HG03439 (cell line): ENCODE measurements around the gene OR51G2.
"Not testable (repeated sequence)": the region's sequence is repeated elsewhere in the genome, so short reads cannot be mapped to it uniquely, and the experiment has no call there.

Source experiments
- ATAC-seq: cut with Tn5 transposase; IDR thresholded peaks from one replicate; pipeline ENCODE4 v1.9.1; 2021; ENCODE audit warnings: mild to moderate bottlenecking, moderate library complexity; ENCODE audit not compliant: unreplicated experiment

Gene OR51G2

GRCh38 chr11:4919250-4919649, at the start of gene OR51G2:
Gene OR51G2, minus strand, starts transcription at chr11:4919350. Its CDS starts 3,687 bp downstream, at chr11:4915663.
- no peak for ATAC-seq

- no peak for ATAC-seq
Measured at GRCh38 chr11:4962816-4963215, 43.7 kb upstream of the OR51G2 start.

- ATAC-seq: no peak
Measured at GRCh38 chr11:4960877-4961276, 41.7 kb upstream of the OR51G2 start.

GRCh38 chr11:4957396-4957795, 38.2 kb upstream of the OR51G2 start:
- ATAC-seq: no peak

GRCh38 chr11:4955613-4956012, 36.5 kb upstream of the OR51G2 start, which contains the start of gene OR51A2:
Gene OR51A2, minus strand, starts transcription at chr11:4955713. Its CDS starts 0 bp downstream, at chr11:4955713.
- not testable (repeated sequence) for ATAC-seq

- ATAC-seq: no peak
Measured at GRCh38 chr11:4947505-4947904, 28.4 kb upstream of the OR51G2 start, which contains the start of gene OR51A4. Gene OR51A4, minus strand, starts transcription at chr11:4947605. Its CDS starts 505 bp downstream, at chr11:4947100.

- no peak for ATAC-seq
Measured at GRCh38 chr11:4936745-4937144, 17.6 kb upstream of the OR51G2 start.

GRCh38 chr11:4932751-4933150, 13.6 kb upstream of the OR51G2 start:
- ATAC-seq: no peak

- no peak for ATAC-seq
Measured at GRCh38 chr11:4926608-4927007, 7.5 kb upstream of the OR51G2 start.

GRCh38 chr11:4924239-4924638, 5.1 kb upstream of the OR51G2 start, which contains the start of gene OR51G1:
Gene OR51G1, minus strand, starts transcription at chr11:4924339. Its CDS starts 0 bp downstream, at chr11:4924339.
- ATAC-seq: no peak

- no peak for ATAC-seq
Measured at GRCh38 chr11:4922304-4922703, 3.2 kb upstream of the OR51G2 start.

- no peak for ATAC-seq
Measured at GRCh38 chr11:4921796-4922195, 2.6 kb upstream of the OR51G2 start.

GRCh38 chr11:4916581-4916980, 2.6 kb downstream of the OR51G2 start:
- no peak for ATAC-seq

GRCh38 chr11:4903484-4903883, 15.7 kb downstream of the OR51G2 start, which contains the start of gene OR51A7:
Gene OR51A7, plus strand, starts transcription at chr11:4903783. Its CDS starts 3,587 bp downstream, at chr11:4907370.
- no peak for ATAC-seq

- no peak for ATAC-seq
Measured at GRCh38 chr11:4891996-4892640, 27.0 kb downstream of the OR51G2 start.

- ATAC-seq: no peak
Measured at GRCh38 chr11:4890279-4890678, 28.9 kb downstream of the OR51G2 start.

GRCh38 chr11:4887591-4887990, 31.6 kb downstream of the OR51G2 start:
- ATAC-seq: no peak

GRCh38 chr11:4886186-4886585, 33.0 kb downstream of the OR51G2 start:
- no peak for ATAC-seq

GRCh38 chr11:4884361-4884760, 34.8 kb downstream of the OR51G2 start:
- ATAC-seq: no peak

- ATAC-seq: no peak
Measured at GRCh38 chr11:4882543-4882942, 36.6 kb downstream of the OR51G2 start.

GRCh38 chr11:4881860-4882500, 37.2 kb downstream of the OR51G2 start, which contains the start of gene OR51T1:
Gene OR51T1, plus strand, starts transcription at chr11:4881900. Its CDS starts 0 bp downstream, at chr11:4881900.
- no peak for ATAC-seq

GRCh38 chr11:4881188-4881587, 38.0 kb downstream of the OR51G2 start:
- ATAC-seq: no peak
